HUES48 (cell line): ENCODE measurements around the gene UPK1B.
"Not testable (repeated sequence)": the region's sequence is repeated elsewhere in the genome, so short reads cannot be mapped to it uniquely, and the experiment has no call there.

Source experiments
- H3K27ac ChIP-seq: one replicate; pipeline ENCODE4 v1.7.0; 2013; ENCODE audit warnings: low read depth, low read length, inconsistent platforms
- H3K27me3 ChIP-seq: 2 replicates; pipeline ENCODE4 v1.6.1; 2013; ENCODE audit warnings: mild to moderate bottlenecking, low read length; ENCODE audit not compliant: control insufficient read depth, insufficient read depth
- H3K36me3 ChIP-seq: 2 replicates; pipeline ENCODE4 v1.6.1; 2013; ENCODE audit warnings: low read length; ENCODE audit not compliant: control insufficient read depth, insufficient read depth
- H3K4me1 ChIP-seq: 2 replicates; pipeline ENCODE4 v1.6.1; 2013; ENCODE audit warnings: mild to moderate bottlenecking, low read length; ENCODE audit not compliant: control insufficient read depth, insufficient read depth
- H3K4me3 ChIP-seq: 2 replicates; pipeline ENCODE4 v1.5.1; 2013; ENCODE audit warnings: mild to moderate bottlenecking, low read depth, low read length
- H3K9ac ChIP-seq: 2 replicates; pipeline ENCODE4 v1.6.1; 2013; ENCODE audit warnings: mild to moderate bottlenecking, low read depth, low read length, moderate library complexity
- H3K9me3 ChIP-seq: 2 replicates; pipeline ENCODE4 v1.6.1; 2013; ENCODE audit warnings: low read length; ENCODE audit not compliant: control insufficient read depth, insufficient read depth

UPK1B gene

DNA sequence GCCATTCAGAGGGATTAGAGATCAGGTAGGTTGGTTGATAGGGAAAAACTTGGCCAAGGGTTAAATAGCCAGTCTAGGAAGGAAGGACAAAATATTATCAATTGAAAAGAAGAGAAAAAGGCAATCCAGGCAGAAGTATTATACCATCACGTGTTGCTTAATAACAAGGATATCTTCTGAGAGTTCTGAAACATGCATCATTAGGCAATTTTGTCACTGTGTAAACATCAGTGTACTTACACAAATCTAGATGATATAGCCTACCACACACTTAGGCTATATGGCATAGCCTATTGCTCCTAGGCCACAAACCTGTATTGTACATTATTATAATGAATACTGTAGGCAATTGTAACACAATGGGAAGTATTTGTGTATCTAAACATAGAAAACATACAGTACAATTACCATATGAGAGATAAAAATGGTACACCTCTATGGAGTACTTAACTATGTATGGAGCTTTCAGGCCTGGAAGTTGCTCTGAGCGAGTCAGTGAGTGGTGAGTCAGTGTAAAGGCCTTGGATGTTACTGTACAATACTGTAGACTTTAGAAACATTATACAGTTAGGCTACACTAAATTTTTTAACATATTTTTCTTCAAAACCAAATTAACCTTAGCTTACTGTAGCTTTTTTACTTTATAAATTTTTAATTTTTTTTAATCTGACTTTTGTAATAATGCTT is 24.8 kb upstream of the UPK1B start:
- H3K9me3 ChIP-seq = no peaks in the 10 kb centered on the region; the same call in 1 of the 2 replicates
- H3K27me3 ChIP-seq = no peaks in the 10 kb centered on the region
- no peaks in the 10 kb centered on the region for H3K36me3 ChIP-seq
- H3K9ac ChIP-seq = no peak overlapping the region
- no peaks in the 10 kb centered on the region for H3K4me1 ChIP-seq
- no peak overlapping the region for H3K27ac ChIP-seq
- H3K4me3 ChIP-seq = no peak overlapping the region

DNA sequence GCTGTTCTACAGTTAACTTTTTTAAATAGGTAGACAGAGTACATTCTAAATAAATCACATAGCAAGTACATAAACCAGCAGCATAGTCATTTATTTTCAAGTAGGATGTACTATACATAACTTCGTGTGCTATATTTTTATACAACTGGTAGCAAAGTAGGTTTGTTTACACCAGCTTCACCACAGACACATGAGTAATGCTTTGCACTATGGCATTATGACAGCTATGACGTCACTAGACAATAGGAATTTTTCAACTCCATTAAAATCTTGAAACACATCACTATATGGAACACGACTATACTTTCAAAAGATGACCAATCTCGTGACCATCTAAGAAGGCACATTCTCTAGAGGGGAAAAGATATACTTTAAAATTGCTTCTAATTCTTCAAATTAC is 23.9 kb upstream of the UPK1B start:
- no peaks in the 10 kb centered on the region; the same call in 1 of the 2 replicates for H3K9me3 ChIP-seq
- no peaks in the 10 kb centered on the region for H3K4me1 ChIP-seq
- H3K4me3 ChIP-seq = no peak overlapping the region
- no peak overlapping the region for H3K27ac ChIP-seq
- no peaks in the 10 kb centered on the region for H3K36me3 ChIP-seq
- H3K9ac ChIP-seq = no peak overlapping the region
- no peaks in the 10 kb centered on the region for H3K27me3 ChIP-seq

DNA sequence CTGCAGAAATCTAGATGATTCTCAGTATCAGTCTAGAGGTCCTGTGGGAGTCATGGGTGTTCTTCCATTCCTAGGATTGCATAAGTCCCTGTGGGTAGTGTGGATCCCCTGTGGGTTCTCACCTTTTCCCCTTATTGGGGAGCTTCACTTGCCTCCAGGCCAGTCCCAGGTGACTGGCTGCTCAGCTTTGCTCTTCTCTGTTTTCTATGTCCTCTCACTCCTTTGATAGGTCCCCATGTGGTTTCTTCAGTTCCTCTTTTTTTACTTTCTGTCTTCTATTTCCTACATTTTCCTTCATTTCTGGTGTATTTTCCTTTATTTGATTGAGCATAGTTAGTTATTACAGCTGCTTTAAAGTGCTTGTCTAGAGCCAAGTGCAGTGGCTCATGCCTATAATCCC is 16.5 kb upstream of the UPK1B start:
- Histone ChIP-seq H3K9ac (no peak overlapping the region), H3K9me3 (no peaks in the 10 kb centered on the region; the same call in none of the 2 replicates), H3K36me3 (no peaks in the 10 kb centered on the region), H3K27me3 (no peaks in the 10 kb centered on the region), H3K4me1 (no peaks in the 10 kb centered on the region), H3K27ac (no peak overlapping the region), H3K4me3 (no peak overlapping the region)

DNA sequence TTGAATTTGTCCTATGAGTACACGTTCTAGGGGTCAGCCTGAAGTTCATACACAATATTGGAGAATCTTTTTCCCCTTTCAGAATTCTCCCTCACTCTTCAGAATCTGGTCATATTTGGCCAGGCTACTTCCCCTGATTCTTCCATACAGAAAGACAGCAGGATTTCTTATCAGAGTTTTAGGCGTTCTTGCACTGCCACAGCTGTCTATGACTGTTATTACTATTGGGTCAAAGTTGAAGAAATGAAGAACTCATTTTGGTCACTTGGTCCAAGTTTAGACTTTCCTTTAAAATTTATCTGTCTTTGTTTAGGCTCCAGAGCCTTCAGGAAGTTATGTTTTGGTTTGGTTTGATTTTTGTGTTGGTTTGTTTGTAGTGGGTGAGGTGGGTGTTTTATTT is 15.4 kb upstream of the UPK1B start:
- Histone ChIP-seq H3K9me3 (peaks cover 2% of the 10 kb centered on the region), H3K4me1 (no peaks in the 10 kb centered on the region), H3K36me3 (no peaks in the 10 kb centered on the region), H3K4me3 (no peak overlapping the region), H3K27me3 (no peaks in the 10 kb centered on the region), H3K27ac (no peak overlapping the region), H3K9ac (no peak overlapping the region)

DNA sequence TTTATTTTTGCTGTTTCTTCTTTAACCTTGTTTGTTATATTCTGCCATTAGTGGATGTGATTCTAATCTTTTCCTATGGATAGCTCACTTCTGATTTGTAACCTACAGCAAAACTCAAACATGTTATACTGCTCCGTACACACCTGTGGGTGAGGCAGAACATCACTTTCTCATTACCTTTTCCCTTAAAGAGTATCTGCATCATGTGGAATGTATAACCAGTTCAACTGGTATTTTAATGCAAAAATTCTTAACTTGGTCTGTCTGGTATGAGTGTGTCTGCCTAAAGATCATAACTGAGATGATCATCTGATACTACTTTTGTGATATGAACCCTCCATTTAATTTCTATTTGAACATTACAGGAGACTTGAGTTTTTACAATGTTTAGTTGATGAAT is 13.0 kb upstream of the UPK1B start:
- Histone ChIP-seq H3K27me3 (no peaks in the 10 kb centered on the region), H3K4me3 (no peak overlapping the region), H3K27ac (no peak overlapping the region), H3K9me3 (peaks cover 18% of the 10 kb centered on the region), H3K9ac (no peak overlapping the region), H3K4me1 (no peaks in the 10 kb centered on the region), H3K36me3 (no peaks in the 10 kb centered on the region)

DNA sequence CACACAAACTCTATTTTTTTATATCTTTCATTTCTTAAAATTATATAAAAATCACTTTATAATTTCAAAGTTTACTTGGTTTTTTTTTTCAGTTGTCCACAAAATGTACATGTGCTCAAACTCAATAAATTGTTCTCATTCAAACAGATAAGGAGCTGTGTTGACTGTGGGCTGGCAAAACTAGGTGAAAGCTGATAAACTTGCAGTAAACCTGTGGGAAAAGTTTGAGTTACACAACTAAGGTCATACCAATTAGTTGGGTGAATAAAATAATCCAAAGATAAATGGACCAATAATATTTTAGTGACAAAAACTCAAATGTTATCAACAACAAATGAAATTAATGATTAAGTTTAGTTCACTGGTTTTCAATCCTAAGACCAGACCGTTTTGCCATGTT is 12.6 kb upstream of the UPK1B start:
- Histone ChIP-seq H3K9ac (no peak overlapping the region), H3K4me3 (no peak overlapping the region), H3K4me1 (no peaks in the 10 kb centered on the region), H3K27ac (no peak overlapping the region), H3K36me3 (no peaks in the 10 kb centered on the region), H3K27me3 (no peaks in the 10 kb centered on the region), H3K9me3 (peaks cover 18% of the 10 kb centered on the region)

DNA sequence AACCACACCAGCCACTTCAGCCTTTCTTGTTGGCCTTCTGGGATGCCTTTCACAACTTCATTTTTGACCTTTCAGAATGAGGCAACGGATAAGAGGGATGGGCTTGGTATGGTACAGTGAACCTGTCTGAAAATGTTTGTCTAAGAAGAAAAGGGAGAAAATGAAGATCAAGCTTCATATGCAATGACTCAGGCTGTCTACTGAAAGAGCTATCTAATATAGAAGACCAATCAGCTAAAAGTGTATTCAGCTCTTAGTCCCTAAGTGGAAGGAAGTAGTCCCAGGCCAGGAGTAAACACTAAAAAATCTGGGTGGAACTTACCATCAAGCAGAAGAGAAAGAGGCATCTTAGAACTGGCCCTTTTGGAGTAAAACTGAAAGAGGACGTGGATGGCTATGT is 12.2 kb upstream of the UPK1B start:
- H3K36me3 ChIP-seq = no peaks in the 10 kb centered on the region
- no peak overlapping the region for H3K9ac ChIP-seq
- peaks cover 18% of the 10 kb centered on the region for H3K9me3 ChIP-seq
- H3K27ac ChIP-seq = no peak overlapping the region
- H3K4me1 ChIP-seq = no peaks in the 10 kb centered on the region
- no peak overlapping the region for H3K4me3 ChIP-seq
- no peaks in the 10 kb centered on the region for H3K27me3 ChIP-seq

DNA sequence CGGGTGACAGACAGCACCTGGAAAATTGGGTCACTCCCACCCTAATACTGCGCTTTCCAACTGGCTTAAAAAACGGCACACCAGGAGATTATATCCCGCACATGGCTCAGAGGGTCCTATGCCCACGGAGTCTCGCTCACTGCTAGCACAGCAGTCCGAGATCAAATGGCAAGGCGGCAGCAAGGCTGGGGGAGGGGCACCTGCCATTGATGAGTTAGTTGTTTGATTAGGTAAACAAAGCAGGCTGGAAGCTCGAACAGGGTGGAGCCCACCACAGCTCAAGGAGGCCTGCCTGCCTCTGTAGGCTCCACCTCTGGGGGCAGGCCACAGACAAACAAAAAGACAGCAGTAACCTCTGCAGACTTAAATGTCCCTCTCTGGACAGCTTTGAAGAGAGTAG is 8.7 kb upstream of the UPK1B start:
- H3K36me3 ChIP-seq, H3K4me1 ChIP-seq, H3K27me3 ChIP-seq, H3K27ac ChIP-seq, H3K4me3 ChIP-seq, H3K9ac ChIP-seq: not testable (repeated sequence)
- H3K9me3 ChIP-seq = peaks cover 18% of the 10 kb centered on the region

DNA sequence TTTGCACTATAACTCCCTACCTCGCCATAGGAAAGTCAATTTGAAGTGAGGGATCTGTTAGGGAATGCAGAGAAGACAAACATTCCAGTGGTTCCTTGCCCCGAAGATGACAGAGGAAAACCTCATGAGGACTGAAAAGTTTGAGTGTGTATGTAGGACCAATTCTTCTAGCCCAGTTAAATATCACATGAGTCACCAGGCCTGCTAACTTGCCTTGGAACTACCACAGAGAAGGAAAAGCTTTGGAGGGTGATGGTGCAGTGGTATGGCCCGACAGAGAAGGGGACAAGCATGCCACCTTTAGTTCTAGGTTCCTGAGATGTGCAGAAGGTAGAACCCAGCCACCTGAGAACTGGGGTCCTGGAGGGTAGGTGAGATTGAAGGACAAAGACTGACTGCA is 2.6 kb upstream of the UPK1B start:
- Histone ChIP-seq H3K4me1 (no peaks in the 10 kb centered on the region), H3K27ac (no peak overlapping the region), H3K9me3 (no peaks in the 10 kb centered on the region), H3K4me3 (no peak overlapping the region), H3K9ac (no peak overlapping the region), H3K27me3 (no peaks in the 10 kb centered on the region), H3K36me3 (no peaks in the 10 kb centered on the region)

DNA sequence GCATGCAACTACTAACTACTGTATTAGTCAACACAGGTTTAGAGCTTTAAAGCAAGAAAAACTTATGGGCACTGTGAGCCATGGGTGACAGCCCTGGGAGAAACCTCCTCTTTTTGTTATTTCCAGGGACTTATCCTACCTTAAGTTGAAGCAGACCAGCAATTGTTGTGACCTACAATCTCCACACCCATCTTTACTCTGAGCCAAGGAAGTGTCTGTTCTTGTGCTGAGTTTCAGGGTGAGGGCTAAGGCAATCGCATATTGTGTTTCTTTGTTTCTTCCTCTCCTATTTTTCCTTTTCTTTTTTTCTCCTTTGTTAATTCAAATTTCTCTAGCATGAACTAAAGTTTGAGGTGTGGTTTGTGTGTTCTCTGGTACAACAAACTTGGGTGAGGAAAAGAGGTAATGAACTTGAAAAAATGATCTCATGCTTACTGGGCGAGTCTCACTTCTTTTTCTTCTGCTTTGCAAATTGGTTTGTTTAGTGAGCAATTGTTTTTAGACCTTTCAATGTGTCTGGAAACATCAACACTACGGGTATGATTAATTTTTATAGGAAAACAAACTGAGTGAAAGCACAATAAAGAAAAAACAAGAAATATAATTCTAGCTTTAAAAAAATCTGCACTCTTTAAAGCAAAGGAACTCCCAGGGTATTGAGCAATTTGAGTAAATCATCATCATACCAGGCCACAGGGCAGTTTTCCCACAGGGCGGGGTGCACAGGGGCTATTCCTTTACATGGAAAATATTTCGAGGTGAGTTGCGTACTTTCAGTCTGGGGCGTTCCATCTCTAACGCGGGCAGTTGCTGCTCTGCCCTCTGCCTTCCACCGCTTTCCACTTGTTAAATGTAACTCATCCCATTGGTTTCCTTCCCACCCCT is 2.7 kb downstream of the UPK1B start:
- Histone ChIP-seq H3K36me3 (no peaks in the 10 kb centered on the region), H3K9me3 (no peaks in the 10 kb centered on the region), H3K4me3 (no peak overlapping the region), H3K27me3 (no peaks in the 10 kb centered on the region), H3K27ac (no peak overlapping the region), H3K4me1 (no peaks in the 10 kb centered on the region), H3K9ac (no peak overlapping the region)

DNA sequence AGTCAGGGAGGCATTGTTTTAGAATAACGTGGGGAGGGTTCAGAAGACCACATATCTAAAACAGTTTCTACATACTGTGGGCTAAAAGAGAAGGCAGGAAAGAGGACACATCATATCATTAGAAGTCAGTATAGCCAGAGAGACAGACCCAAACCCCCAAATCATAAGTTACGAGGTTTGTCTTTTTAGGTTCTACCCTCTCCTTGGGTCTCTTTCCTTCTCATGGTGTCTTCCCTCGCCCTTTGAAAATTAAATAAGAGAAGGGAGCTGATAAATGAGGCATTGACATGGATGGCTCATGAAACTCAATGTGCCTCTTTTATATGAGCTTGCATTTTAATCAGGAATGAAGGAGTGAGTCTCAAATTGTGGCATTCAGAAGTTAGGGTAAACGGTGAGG is 3.4 kb downstream of the UPK1B start:
- Histone ChIP-seq H3K9ac (no peak overlapping the region), H3K36me3 (no peaks in the 10 kb centered on the region), H3K9me3 (no peaks in the 10 kb centered on the region), H3K27ac (no peak overlapping the region), H3K4me1 (no peaks in the 10 kb centered on the region), H3K4me3 (no peak overlapping the region), H3K27me3 (no peaks in the 10 kb centered on the region)
